Effector CD8-positive, alpha-beta T cell (primary cell): ENCODE measurements around the gene STIM1.

Experiments
- DNase-seq: peaks from one replicate; lab custom pipeline; 2025; lab: John Stamatoyannopoulos, UW

The STIM1 gene

DNA sequence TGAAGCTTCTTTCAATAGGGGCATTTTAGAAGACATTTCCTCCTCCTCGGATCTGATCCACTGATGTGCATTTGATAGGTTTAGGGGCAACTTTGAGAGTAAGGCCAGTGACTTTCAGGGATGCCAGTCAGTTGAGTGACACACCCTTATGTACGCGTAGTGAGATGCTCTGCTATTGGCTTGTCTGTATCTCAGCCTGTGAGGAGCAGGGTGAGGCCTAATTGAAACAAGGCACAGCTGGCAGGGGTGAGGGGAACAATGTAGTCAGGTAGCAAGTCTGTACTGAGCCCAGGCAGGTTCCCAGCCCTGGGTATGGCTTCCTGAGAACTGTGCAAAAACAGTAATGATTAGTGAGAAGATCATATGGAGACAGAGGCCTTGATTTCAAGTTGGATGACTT, 61.5 kb downstream of the STIM1 start:
- DNase-seq = no peak

GRCh38 chr11:3920148-3920852, 64.8 kb downstream of the STIM1 start:
- no peak for DNase-seq

- DNase-seq = no peak
Observed at GRCh38 chr11:3922056-3922455, 66.6 kb downstream of the STIM1 start.

- no peak for DNase-seq
Observed at GRCh38 chr11:3925513-3925912, 70.0 kb downstream of the STIM1 start.

DNA sequence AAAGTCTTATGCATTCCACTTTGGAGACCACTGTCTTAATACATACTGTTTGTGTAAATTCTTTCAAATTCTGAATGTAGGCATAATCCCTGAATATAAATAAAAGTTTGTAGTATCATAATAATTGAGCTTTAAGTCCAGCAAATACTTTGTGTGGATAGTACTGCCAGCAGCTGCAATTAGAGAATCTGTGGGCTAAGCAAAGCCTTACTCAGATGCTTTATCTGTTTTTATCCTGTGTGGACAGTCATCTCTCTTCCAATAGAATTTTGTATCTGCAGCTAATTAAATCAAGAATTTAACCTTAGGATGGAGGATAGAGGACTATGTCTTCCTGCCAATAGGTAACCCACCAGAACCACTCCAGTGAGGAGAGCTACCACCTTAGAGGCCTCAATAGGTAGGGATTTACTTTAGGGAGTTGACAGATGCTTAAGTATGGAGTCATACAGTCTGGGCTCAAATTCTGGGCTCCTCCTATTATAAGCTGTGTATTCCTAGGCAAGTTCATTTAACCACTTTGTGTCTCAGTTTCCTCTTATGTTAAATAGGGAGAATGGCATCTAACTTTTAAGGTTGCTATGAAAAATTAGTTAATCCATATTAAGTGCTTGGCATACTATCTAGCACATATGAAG, 71.1 kb downstream of the STIM1 start:
- no peak for DNase-seq

- DNase-seq = no peak
Observed at GRCh38 chr11:3927129-3927796, 71.8 kb downstream of the STIM1 start.

GRCh38 chr11:3929232-3929631, 73.8 kb downstream of the STIM1 start:
- no peak for DNase-seq

DNA sequence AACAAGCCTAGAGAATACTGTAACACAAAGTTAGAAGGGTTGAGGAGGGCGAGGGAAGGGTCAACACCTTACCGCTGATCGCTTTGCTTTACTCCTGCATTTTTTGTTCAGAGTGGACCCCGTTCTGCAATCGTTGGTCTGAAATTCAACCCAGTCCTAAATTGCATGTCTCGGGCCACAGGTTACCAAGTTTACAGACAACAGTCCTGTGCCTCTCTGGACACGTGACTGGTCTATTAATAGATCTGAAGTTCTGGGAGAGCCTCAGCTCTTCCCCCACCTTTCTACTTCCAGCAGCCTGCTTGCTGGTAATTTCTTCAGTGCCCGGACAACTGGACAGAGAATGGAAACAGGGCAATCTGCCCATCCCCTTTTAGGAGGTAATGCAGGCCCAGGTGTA, 74.2 kb downstream of the STIM1 start:
- DNase-seq = no peak

- no peak for DNase-seq
Observed at GRCh38 chr11:3932698-3933097, 77.2 kb downstream of the STIM1 start.

GRCh38 chr11:3933165-3933628, 77.7 kb downstream of the STIM1 start:
- no peak for DNase-seq

GRCh38 chr11:3934658-3935057, 79.2 kb downstream of the STIM1 start:
- no peak for DNase-seq

GRCh38 chr11:3936517-3936916, 81.1 kb downstream of the STIM1 start:
- DNase-seq = no peak

DNA sequence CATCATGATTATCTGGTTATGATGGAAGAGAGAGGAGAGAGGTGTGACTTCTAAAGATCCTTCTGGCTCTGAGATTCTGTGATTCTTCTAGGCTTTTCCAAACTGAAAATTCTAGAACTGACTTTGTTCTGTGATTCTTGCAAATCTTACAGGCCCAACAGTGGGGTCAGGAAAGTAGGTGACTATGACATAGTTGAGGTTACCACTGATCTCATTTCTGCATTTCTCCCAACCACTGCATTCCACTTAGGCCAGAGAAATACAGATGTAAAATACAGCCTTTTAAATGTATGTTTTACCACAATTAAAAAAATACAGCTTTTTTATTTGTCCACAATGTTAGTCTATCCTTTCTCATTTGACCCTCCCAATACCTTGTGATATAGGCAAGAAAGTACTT, 83.7 kb downstream of the STIM1 start:
- DNase-seq = no peak

GRCh38 chr11:3939651-3940190, 84.3 kb downstream of the STIM1 start:
- no peak for DNase-seq

- no peak for DNase-seq
Observed at GRCh38 chr11:3942160-3942955, 86.9 kb downstream of the STIM1 start.

- DNase-seq = no peak
Observed at GRCh38 chr11:3942956-3943497, 87.6 kb downstream of the STIM1 start.

DNA sequence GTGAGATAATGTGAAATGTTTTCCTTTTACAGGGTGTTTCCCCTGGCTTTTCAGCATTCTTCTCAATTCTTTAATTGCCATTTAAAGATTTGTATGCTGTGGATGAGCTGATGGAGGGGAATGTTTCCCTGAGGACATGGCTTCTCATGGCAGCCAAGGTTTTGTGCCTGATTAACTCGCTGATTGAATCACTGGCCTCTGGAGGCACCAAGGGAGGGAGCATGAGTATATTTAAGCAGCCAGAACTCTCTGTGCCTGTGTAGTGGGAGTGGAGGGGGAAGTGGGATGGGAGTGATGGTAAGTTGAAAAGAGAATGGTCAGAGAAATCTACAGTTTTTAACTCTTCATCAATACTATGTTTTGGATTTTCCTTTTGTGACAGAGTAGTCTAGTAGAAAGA, 88.7 kb downstream of the STIM1 start:
- DNase-seq = no peak

- DNase-seq = no peak
Observed at GRCh38 chr11:3946455-3947017, 91.1 kb downstream of the STIM1 start.

- DNase-seq = no peak
Observed at GRCh38 chr11:3947061-3947460, 91.6 kb downstream of the STIM1 start.

GRCh38 chr11:3949125-3949524, 93.7 kb downstream of the STIM1 start:
- no peak for DNase-seq

- no peak for DNase-seq
Observed at GRCh38 chr11:3950996-3951660, 95.7 kb downstream of the STIM1 start.
